ENCODE results near the gene DNAAF1.

- TF ChIP-seq POLR2A (IDR thresholded peaks at IDR 0.05), result no peak
- no peak for TF ChIP-seq CTCF (IDR thresholded peaks at IDR 0.05)
Measured at GRCh38 chr16:84218956-84219355, 73.8 kb downstream of the DNAAF1 start.
